Superior temporal gyrus (tissue), 1 donor: Measurements from ENCODE around the gene SAP25.
A peak's percentile ranks its signal among the peaks of the same experiment; 100 is the strongest.
"Not testable (repeated sequence)": the region's sequence is repeated elsewhere in the genome, so short reads cannot be mapped to it uniquely, and the experiment has no call there.

Source experiments
- DNase-seq: peaks from one replicate; pipeline ENCODE4 v3.0.0-alpha.2; 2016; ENCODE audit errors: extremely low spot score

SAP25 gene

DNA sequence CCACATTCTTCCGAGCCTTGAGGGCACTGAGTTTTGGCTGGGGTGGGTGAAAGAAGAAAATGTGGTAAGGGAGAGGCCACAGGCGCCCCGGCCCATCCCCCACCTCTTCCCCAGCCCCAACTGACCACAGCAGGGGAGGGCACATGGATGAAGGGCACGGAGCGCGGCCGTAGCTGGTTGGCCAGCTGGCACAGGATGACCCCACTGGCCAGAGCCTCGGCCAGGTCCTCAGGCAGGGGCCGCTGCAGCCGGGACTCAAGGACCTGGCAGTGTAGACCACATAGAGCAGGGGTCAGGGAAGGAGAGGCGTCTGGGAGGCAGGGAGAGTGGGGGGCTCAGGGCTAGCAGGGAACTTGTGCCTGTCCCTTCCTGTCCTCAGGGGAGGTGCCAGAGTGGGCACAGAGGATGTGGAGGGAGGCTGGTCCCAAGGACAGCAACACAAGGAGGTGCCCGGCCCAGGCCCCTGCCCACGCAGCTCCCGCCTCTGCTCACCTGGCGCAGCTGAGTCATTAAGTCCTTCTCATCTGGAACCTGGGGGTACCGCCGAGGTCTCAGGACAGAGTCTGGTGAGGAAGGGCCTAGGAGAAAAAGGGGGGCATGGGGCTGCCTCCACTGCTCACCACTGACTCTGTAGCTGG lies 2.2 kb upstream of the SAP25 start:
- DNase-seq: no peak

DNA sequence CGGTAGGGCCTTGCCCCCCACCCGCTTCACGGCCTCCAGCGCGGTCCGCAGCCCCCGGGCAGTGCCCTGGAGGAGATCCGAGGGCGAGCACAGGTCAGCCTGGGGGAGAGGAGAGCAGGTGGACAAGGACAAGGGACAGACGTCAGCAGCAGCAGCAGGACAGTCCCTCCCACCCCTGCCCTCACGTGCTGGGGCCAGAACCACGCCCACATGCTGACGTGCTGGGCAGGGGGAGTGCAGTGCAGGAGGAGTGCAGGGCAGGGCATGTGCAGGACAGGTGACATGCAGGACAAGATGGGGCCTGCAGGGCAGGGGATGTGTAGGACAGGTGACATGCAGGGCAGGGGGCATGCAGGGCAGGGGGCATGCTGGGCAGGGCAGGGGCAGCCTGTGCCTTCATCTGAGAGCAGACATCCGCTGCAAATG lies 1.5 kb upstream of the SAP25 start:
- DNase-seq: no peak

DNA sequence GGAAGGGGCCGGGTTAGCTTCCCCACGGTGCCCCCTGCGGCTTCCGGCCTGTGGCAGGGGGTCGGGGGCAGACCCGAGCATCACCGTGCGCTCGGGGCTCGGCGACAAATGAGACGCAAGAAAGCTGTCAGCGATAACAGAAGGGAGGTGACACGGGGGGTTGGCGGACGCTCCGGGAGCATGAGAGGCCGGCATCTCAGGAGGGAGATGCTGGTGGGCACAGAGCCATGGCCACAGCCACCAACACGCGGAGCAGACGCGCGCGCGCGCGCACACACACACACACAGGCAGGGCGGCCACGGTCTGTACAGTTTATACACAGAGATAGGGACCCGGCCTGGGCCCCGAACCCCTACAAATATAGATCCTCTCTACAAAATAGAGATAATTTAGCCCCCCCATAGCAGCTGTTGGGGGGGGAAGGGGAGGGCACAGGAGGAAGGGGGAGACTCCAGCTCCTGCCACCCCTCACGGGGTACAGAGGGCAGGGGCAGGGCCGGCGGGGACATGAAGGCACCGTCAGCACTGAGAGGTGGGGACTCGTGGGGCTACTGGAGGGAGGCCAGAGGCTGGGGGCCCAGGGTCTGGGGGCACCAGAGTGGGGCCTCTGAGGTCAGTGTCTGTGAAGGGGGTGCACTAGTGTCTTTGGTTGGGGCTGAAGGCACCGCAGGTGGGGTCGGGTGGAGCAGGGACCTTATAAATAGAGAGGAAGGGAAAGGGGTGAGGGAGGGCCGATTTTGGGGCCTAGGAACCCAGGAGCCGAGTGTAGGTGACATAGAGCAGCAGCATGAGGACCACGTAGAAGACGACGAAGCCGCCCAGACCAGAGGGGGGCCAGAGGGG lies 884 bp upstream of the SAP25 start:
- no peak for DNase-seq

DNA sequence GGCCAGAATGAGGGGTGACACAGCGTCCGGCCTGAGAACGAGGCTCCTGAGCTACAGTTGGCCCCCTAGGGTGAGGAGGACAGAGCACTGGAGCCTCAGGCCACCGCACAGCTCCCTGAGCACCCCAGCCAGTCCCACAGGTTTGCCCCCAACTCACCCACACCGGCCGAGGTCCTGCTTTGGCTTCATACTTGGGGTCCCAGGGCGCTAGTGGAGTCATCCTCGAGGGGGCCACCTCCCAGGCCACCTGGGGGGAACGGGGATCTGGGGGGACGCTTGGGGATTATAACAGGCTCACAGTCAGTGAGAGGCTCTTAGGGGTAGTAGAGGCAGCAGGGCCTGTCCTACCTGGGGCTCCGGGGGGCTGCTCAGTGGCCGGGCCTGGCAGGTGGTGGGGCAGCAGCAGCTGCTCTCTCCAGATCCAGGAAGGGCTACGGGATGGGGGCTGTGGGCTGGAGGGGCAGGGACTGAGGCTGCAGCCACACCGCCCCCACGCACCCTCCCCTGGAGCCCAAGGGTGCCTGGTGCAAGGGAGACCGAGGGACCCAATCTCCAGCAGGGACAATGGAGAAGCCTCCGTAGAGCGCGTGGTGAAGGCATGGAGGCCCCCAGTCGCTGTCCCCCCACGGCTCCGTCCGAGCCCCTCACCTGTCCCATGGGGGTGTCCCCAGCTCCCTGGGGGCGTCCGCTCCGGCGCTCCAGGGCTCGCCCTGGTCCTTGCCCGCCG lies 588 bp downstream of the SAP25 start:
- no peak for DNase-seq

DNA sequence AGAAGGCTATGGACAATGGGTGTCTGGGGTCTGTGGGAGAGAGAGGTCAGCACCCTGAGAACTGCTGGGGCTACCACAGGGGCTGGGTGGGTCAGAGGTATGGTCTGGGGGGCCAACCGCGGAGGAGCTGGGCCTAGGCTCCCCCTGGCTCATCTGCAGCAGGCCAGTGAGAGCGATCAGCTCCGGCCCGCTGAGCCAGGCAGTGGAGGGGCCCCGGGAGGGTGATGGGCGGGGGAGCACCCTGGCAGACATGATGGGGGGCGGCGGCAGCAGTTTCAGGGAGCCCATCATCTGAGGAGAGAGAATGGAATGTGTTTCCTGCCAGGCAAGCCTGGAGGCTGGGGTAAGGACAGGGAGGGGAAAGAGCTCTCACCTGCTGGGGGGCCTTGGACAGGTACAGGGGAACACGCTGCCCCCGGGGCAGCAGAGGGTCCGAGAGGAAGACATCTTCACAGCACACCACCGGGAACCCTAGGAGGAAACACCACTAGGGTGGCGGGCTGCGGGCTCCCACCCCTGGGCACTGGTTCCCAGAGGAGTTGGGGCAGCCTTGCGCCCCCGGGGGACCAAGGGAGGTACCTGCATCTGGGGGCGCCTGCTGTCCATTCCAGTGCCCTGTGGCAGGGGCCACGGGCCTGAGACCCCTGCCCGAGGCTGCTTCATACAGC lies 1.3 kb downstream of the SAP25 start:
- DNase-seq: no peak

DNA sequence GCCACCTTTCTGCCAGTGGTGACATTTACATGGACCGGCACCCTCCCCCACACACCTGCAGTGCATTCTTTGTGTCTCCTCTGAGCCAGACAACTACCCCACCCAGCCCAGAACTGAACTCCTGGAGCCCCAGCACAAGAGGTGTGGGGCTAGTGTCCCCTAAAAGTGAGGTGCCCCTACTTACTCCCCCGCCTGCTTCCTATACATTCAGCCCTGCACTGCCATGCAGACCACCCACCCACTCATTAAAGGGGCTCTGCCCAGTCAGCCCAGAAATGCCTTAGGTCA lies 1.9 kb downstream of the SAP25 start:
- no peak for DNase-seq

DNA sequence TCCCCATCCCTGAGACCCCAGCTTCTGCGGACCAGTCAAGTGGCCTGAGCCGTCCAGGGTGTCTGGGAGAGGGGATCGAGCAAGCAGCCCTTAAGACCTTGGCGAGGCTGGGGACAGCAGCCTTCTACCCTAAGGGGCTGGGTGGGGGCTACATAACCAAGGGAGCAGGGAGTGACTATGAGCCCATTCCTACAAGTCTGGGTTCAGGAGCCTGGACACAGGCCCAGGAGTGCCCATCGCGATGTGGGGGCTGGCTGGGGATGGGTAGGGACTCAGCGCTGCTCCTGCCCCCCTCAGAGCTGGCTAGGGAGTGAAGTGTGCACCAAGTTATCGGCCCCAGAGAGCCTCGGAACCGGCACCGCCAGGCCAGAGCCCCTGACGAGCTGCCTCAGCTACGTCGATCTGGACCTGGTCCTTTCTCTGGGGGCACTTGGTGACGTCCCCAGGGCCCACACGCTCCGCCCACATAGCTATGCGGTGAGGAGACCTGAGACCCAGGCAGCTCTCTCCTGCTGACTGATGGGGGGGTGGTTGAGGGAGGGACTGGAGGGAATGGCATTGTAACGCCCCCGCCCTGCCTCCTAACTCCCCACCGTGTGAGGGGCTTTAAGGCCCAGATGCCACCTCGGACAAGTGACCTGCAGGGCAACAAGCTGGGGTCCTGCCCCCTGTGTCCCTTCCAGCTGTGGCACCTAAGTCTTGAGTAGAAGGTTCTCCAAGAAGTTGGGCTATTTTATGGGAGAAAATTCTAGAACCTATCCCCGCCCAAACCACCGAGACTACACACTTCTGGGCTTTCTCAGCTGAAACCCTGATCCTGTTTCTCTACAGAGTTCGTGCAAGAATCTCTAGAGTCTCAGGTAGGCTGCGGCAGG lies 2.5 kb downstream of the SAP25 start:
- no peak for DNase-seq

DNA sequence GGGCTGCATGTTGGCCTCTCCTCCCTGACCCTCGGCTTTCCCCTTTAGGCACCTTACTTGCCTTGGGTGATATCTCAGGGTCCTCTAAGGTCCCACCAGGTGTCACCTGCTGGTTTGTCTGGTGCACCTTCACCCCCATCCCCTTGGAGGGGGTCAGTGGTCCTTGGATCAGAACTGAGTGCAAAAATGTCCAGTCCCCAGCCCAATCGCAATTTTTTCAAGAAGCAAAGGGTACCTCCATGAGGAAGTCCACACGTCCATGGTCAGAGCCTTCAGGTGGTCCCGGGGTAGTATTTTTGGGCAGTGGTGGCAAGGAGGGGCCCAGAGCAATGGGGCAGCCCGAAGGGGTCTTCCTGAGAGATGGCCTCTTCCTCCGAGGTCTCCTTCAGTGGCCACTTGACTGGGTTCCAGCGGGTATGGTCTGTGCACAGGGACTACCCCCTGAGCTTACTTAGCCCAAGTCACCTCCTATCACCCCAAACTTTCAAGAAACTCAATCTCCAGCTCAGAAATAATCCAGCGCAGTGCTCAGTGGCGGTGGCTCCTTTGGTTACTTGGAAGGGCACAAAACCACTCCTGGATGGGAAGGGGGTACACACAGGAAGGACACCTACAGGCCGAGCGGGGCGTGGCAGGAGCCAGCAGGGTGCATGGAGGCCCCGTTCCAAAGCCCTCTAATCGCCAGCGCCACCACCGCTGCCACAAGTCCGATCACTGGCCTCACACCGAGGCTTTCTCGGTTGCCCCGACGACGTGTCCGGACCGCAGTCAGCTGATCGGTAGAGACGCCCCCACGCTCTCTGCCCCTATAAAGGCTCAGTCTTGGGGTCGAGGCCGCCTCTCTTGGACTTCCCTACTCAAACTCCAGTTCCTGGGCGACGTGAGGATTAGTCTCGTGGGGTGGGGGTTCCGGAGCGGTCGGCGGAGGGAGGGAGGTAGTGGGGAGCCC lies 4.5 kb downstream of the SAP25 start:
- DNase-seq: peak; percentile 36

DNA sequence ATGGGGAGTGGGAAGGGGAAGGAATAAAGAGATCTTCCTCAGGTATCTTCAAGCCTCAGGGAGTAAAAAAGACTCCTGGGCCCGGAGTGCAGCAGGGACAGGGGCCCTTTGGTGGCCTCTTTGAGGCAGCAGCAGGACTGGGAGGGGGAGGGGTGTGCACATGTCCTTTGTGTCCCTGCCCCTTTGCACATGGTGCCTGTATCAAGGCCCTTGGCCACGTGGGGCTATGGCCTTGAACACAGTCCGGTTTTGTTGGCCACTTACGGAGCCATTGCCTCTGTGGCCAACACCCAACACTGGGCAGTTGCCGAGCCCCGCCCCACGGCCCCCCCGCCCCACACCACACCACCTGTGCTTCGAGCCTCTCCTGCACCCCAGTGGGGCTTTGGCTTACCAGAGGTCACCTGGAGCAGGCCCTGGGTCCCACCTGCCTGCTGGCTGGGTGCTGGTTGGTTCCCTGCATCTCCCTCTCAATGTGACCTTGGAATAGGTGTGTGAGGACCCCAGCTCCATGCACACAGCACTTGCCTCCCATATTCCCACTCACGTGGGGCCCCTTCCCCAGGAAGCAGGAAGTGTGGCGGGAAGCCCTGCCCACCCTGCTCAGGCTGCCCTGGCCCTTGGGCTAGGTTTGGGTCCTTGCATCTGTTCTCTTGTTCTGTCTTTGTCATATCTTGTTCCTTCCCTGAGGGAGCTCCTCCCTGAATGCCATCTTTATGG lies 5.4 kb downstream of the SAP25 start:
- DNase-seq: no peak

DNA sequence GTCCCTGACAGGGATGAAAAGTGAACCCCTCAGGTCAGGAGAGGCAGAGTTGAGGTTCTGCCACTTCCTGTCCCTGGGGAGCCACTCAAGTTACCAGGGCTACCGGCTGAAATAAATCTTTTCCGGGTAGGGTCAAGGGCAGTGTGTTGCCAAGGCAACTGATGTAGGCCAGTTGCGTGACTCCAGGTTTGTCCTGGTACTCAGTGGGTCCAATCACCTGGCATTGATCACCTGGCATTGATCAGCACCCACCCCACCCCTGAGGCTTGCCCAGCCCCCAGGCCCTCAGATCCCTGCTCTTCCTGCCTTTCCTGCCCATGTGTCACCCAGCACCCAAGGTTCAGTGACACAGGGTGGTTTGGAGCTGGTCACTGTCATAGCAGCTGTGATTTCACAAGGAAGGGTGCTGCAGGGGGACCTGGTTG lies 5.9 kb downstream of the SAP25 start:
- no peak for DNase-seq

DNA sequence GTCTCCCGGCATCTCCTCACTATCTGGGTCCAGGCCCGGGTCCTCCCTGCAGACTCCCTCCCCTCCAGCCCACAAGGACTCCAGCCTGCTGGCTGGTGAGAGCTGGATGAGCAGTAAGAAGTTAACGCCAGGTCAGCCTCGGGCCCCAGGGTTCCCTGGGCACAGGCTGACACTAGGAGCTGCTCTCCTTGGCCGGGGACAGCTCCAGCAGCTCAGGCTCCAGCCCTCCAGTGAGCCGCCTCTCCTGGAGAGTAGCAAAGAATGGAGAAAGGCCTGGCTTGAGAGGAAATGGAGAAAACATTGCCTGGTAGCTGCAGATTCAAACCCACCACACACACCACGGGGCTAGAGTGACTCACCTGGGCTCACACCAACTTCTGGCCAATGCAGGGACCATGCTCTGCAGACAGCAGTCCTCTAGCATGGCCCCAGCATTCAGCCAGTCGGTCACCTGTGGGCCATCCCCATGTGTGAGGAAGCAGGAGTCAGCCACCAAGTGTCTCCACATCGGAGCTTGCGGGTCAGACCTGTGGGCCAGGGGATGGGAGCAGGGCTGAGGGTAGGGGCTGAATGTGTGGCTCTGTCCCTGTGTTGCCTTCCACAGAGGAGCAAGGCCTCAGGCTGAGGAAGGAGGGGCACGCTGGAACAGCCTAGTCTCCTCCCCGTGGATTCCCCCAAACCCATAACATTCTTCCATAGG lies 6.5 kb downstream of the SAP25 start:
- no peak for DNase-seq

DNA sequence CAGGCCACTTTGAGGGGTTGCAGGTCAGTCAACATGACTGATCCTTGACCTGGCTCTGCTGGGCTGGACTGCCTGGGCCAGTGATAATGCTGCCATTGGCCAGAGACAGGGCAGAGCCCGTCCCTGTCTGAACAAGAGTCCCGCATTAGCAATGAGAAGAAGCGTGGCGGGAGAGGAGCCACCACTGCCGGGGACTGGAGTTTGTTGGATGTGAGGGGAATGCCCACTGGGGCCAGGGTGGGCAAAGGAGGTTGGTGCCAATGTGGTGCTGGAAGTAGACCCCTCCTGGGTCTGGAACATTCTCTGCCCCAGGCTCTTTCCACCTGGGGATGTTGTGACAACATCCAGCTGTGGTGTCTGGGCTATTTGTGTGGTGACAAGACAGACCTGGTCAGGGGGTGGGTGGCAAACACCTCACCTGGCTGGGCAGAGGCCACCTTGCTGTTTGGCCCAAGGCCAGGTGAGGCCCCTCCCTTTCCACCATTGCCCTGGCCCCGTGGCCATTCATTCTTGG lies 7.6 kb downstream of the SAP25 start:
- DNase-seq: no peak

DNA sequence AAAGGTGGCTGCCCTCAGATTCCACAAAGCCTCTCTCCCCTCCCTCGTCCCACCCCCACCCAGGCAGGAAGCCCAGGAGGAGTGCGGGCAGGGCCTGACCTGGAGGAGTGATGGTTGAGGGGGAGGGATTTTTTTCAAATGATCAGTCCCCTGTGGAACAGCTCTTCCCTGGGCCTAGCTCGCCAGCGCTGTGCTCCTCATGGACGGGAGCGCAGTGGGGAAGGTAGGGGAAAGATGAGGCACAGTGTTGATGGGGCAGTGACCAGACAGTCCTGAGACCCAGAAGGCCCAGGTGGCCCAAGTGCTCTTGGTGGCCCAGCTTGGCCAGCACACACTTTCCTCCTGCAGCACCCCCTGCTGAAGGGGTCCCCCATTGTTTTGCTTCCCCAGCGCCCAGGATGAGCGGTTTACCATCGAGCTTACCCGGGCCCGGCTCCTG lies 8.5 kb downstream of the SAP25 start:
- no peak for DNase-seq

DNA sequence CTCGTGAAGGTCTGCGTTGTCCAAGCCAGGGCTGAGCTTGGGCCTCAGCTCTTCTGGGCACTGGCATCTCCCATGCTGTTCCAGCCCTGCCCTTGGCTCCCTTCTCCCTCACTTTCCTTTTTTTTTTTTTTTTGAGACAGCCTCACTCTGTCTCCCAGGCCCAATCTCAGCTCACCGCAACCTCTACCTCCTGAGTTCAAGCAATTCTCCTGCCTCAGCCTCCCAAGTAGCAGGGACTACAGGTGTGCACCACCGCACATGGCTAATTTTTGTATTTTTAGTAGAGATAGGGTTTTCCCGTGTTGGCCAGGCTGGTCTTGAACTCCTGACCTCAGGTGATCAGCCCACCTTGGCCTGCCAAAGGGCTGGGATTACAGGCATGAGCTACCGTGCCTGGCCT lies 9.3 kb downstream of the SAP25 start:
- DNase-seq: not testable (repeated sequence)

DNA sequence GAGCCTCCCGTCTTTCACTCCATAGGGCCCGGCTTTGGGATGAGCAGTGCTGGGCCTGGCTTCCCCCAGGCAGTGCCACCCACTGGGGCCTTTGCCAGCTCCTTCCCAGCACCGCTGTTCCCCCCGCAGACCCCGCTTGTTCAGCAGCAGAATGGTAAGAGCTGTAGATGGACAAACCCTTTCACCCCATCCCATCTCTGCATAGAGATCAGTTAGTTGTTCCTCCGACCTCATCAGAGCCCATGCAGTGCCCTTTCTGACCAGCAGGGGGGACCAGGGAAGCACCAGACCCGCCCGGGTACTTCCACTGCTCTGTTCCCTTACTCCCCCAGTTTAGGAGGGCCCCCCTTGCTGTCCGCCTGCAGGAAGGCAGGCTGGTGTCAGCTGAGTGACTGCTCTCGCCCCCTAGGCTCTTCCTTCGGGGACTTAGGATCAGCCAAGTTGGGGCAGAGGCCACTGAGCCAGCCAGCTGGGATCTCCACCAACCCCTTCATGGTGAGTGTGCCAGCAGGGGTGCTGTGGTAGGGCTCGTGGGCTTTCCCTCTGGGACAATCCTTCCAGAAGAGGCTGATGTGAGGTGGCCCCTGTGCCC lies 9.8 kb downstream of the SAP25 start:
- peak; percentile 80 for DNase-seq

DNA sequence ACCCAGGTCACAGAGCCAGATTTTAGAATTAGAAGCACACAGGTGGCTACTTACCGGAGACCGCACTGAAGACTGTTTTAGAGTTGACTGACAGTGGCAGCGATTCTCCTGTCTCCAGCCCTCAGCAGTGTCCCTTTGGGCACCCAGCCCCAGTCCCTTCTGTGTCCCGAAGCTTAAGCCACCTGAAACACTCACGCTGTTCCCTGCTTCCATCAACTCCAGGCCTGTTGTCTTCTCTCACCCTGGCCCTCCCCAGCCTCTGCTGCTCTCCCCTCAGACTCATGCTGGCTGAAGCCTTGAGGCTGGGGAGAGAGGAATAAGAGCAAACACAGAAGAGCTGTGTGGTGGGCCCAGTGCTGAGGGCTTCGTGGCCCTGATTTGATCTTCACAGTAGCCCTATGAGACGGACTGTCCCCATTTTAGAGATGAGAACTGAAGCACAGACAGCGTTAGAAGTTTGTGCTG lies 10.6 kb downstream of the SAP25 start:
- DNase-seq: no peak

DNA sequence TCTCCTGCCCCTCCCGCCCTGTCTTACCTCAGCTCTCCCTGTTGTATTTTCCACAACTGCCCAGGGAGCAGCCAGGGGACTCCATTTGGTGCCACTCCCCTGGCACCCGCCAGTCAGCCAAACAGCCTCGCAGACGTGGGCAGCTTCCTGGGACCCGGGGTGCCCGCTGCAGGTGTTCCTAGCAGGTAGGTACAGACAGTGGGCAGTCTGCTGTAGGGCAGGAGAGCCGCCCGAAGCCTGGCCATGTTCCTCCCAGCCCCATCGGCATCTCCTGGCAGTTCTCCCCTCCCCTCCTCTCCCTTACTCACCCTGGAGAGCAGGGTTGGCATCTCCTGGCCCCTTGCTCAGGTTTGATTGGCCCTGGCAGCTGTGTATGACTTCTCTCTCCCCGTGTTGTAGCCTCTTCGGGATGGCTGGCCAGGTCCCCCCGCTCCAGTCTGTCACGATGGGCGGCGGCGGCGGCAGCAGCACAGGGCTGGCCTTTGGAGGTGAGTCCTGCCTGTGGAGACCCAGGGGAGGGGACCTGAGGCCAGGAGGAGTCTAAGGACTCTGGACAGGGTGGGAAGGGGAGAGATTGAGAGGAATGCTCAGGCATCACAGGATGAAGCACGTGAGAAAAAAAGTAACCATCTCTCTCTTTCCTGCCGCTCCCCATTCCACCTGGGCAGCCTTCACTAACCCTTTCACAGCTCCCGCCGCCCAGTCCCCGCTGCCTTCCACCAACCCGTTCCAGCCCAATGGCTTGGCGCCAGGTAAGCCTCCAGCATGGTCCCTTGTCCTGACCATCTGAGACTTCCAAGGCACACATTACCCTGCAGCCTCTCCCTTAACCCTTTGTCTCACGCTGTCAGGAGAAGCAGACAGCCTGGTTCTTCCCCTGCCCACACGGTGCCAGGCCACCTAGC lies 11.3 kb downstream of the SAP25 start:
- no peak for DNase-seq
